ENCODE results near the gene LRRK1. TPM values are rescaled to one million over a fixed set of nuclear protein-coding genes. Genes with fewer than 3 reads are reported as not detected.

Gene LRRK1
- total RNA-seq, 4 donors from 2014 or later, result 7.1 to 29.3 (median 8.5) TPM

- intact Hi-C loops (cut with DNase I), result no loop called here
- Histone ChIP-seq H3K27ac (no peak overlapping the region), H3K36me3 (no peaks in the 10 kb centered on the region), H3K27me3 (no peaks in the 10 kb centered on the region), H3K4me1 (peaks cover 0 to 5% of the 10 kb centered on the region in 2 donors), H3K9me3 (no peaks in the 10 kb centered on the region), H3K4me3 (replicated peaks in 1 of 3) (no peak overlapping the region)
- 39 to 43% methylated on average over 10 of the region's 10 CpGs for WGBS, 2 donors
- DNase-seq, result no peak
- no peak for TF ChIP-seq POLR2A (IDR thresholded peaks at IDR 0.05)
- TF ChIP-seq CTCF (IDR thresholded peaks at IDR 0.05), result no peak
Observed at GRCh38 chr15:100958326-100959065, 39.3 kb downstream of the LRRK1 start.

GRCh38 chr15:100959066-100960050 is 40.2 kb downstream of the LRRK1 start:
- 78 to 84% methylated on average over 14 of the region's 14 CpGs for WGBS, 2 donors
- no peak overlapping the region for H3K27ac ChIP-seq
- TF ChIP-seq CTCF (IDR thresholded peaks at IDR 0.05) (no peak), POLR2A (IDR thresholded peaks at IDR 0.05) (no peak)

GRCh38 chr15:100966997-100967396 is 47.8 kb downstream of the LRRK1 start:
- Histone ChIP-seq H3K27ac (no peak overlapping the region), H3K4me3 (replicated peaks in 1 of 3) (no peak overlapping the region), H3K9me3 (no peaks in the 10 kb centered on the region), H3K36me3 (no peaks in the 10 kb centered on the region), H3K27me3 (no peaks in the 10 kb centered on the region), H3K4me1 (no peaks in the 10 kb centered on the region)
- WGBS, 2 donors, result 68 to 79% methylated on average over 4 of the region's 4 CpGs
- DNase-seq, result no peak
- intact Hi-C loops (cut with DNase I), result no loop called here
- TF ChIP-seq POLR2A (IDR thresholded peaks at IDR 0.05) (no peak), CTCF (IDR thresholded peaks at IDR 0.05) (no peak)

More at GRCh38 chr15:100959066-100960050, 40.2 kb downstream of the LRRK1 start:
- Histone ChIP-seq H3K9me3 (no peaks in the 10 kb centered on the region), H3K27me3 (no peaks in the 10 kb centered on the region), H3K4me3 (replicated peaks in 1 of 3) (no peak overlapping the region), H3K36me3 (no peaks in the 10 kb centered on the region), H3K4me1 (peaks cover 0 to 5% of the 10 kb centered on the region in 2 donors)
- DNase-seq, result no peak
- intact Hi-C loops (cut with DNase I), result no loop called here

- Histone ChIP-seq H3K4me1 (peaks cover 4% of the 10 kb centered on the region in 2 donors), H3K9me3 (no peaks in the 10 kb centered on the region), H3K27ac (no peak overlapping the region), H3K36me3 (no peaks in the 10 kb centered on the region), H3K27me3 (peaks cover 3% of the 10 kb centered on the region), H3K4me3 (replicated peaks in 1 of 3) (no peak overlapping the region)
- no peak for TF ChIP-seq POLR2A (IDR thresholded peaks at IDR 0.05)
- TF ChIP-seq CTCF (IDR thresholded peaks at IDR 0.05), result no peak
- no peak for DNase-seq
- 94% methylated on average over 3 of the region's 3 CpGs for WGBS, 2 donors
- intact Hi-C loops (cut with DNase I), result no loop called here
Observed at GRCh38 chr15:100968050-100968966, 49.2 kb downstream of the LRRK1 start.

Measured in thyroid gland (tissue), 4 donors.